ENCODE results near the gene CD207.

Gene CD207

DNA sequence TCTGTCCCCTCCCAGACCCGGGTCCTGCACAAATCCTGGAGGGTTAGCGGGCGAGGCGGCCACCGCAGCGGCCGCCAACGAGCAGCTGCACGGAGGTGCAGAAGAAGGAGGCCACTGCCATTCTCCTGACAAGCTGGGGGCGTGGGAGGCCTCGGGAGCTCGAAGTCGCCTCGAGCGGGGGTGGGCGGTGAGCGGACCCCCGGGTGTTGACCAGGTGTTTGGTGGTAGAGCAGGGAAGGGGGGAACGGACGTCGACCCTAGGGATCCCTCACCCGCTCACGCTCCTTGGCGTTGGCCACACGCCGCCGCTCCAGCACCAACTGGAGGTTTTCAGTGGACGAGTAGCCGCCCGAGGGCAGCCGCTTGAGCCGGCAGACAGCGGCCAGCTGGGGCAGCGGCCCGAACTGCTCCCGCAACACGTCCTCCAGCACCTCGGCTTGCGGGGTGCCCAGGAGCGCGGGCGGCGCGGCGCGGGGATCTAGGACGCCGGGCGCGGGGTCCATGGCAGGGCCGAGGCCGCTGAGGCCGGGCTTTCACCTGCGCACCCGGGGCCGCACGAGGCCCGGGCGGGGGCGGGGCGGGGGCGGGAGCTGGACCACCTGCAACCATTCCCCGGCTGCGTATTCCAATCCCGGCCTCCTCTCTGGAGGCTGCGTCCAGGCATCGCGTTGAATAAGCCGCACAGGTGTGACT lies 45.3 kb downstream of the CD207 start, which contains the start of gene FIGLA:
Gene FIGLA, minus strand, starts transcription at position 508 of the 693 bp plus-strand sequence. Its CDS starts 5 bp downstream, at position 503.
- DNase-seq, result no peak

DNA sequence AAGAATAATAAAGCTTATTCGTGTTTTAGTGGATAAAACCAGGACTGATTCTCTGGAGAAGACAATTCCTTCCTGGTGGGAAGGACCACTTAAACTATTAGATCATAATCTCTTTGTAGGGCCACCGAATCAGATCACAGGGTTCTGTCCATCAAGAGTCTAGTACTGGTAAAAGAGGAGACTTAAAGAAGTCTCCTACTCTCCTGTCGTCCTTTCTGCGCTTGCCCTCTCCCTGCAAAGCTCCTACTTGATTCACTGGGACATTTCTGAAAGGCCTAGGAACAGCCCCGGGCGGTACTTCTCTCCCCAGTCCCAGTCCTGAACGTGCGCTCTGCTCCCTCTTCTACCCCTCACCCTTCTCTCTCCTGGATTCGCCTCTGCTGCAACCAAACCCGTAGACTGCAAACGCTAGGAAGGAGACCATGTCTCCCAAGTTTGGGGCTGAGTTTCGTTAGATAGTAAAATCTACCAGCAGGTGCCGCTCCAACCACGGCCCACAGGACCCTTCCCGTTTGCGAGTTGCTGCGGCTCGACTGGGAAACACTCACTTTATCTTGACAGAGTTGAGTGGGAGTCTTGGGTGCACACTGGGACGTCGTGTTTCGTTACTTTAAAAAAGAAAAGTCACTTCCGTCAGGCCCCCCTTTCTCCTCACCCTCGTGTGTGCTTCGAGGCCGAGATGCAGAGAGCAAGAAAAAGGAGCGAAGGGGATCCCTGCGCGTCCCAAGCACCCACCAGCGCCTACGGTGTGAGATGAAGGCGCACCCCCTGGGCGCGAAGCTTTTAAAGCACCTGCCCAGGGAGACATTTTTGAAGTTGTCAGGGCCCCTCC lies 46.1 kb downstream of the CD207 start:
- peak; percentile 60 to 62 for DNase-seq

DNA sequence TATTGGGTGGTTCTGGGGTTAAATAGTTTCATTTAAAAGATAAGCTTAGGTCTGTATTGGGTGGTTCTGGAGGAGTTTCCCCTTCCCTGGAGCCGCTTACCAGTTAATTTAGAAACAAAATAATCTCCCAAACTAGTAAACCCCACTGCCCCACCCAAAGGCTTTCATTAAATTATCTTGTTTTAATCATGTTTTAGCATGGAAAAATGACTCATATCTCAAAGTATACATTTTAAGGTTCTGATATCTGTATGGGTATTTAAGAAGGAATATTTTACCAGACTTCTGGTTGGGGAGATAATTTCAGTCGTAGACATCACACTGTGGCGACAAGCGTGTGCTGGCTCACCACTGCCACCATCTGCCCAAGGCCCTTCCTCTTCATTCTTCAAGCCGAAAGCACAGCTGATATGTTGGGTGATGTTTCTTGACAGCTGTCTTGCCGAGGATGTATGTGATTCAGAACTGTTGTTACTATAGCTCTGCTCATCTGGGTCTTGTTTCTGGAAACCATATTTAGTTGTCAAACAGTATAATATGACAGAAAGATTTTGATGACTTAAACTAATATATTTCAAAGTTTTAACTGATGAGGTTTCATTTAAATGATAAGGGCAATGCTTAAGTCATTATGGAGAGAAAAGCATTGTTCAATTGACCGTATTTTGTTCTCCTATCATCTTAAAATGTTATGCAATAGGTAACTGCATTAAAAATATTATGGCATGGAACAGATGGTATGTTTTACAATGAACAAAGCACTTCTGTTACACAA lies 50.3 kb downstream of the CD207 start:
- DNase-seq, result peak; percentile 30 to 37

DNA sequence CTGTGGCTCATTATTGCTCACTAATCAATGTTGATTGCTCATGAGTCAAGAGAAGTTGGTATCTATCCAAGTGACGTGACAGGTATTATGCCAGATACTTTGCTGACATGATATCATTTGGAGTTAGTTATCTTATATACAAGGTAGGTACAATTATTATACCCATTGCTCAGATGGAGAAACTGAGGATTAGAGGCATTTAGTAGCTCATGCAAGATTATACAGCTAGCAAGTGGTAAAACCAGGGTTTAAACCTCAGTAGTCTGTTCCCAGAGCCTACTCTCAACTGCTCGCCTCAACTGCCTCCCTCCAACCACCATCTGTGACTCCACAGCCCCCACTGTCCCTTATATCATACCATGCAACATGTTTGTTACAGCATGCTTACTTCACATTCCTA lies 51.3 kb downstream of the CD207 start:
- no peak for DNase-seq

Measured in CD4-positive, alpha-beta T cell treated with Interferon alpha-2 for 1 hour (primary cell).